Duodenal mucosa (tissue), 2 donors: ENCODE measurements around the gene EGFLAM.

Experiments
- H3K27ac ChIP-seq: one replicate; pipeline ENCODE4 v1.7.0; 2013; ENCODE audit warnings: low read depth, low read length
- H3K27me3 ChIP-seq, 2 donors: one replicate each; pipeline ENCODE4 v1.7.0; 2013; ENCODE audit warnings: low read length in 2 of 2, control low read depth in 1 of 2; ENCODE audit not compliant: insufficient read depth in 2 of 2, control insufficient read depth in 1 of 2
- H3K36me3 ChIP-seq, 2 donors: one replicate each; pipeline ENCODE4 v1.7.0; 2013; ENCODE audit warnings: low read length in 2 of 2, control low read depth in 1 of 2; ENCODE audit not compliant: insufficient read depth in 2 of 2, control insufficient read depth in 1 of 2
- H3K4me1 ChIP-seq, 2 donors: one replicate each; pipeline ENCODE4 v1.7.0; 2013; ENCODE audit warnings: low read length in 2 of 2, control low read depth in 1 of 2; ENCODE audit not compliant: insufficient read depth in 2 of 2, control insufficient read depth in 1 of 2
- H3K4me3 ChIP-seq, 2 donors: one replicate each; pipeline ENCODE4 v1.7.0; 2013; ENCODE audit warnings: low read length in 2 of 2, low read depth in 1 of 2
- H3K9ac ChIP-seq, 2 donors: one replicate each; pipeline ENCODE4 v1.7.0; 2013; ENCODE audit warnings: low read length in 2 of 2, low read depth in 1 of 2
- H3K9me3 ChIP-seq, 2 donors: one replicate each; pipeline ENCODE4 v1.7.0; 2013; ENCODE audit warnings: low read length in 2 of 2, control low read depth in 1 of 2; ENCODE audit not compliant: control insufficient read depth in 1 of 2

Gene EGFLAM

DNA sequence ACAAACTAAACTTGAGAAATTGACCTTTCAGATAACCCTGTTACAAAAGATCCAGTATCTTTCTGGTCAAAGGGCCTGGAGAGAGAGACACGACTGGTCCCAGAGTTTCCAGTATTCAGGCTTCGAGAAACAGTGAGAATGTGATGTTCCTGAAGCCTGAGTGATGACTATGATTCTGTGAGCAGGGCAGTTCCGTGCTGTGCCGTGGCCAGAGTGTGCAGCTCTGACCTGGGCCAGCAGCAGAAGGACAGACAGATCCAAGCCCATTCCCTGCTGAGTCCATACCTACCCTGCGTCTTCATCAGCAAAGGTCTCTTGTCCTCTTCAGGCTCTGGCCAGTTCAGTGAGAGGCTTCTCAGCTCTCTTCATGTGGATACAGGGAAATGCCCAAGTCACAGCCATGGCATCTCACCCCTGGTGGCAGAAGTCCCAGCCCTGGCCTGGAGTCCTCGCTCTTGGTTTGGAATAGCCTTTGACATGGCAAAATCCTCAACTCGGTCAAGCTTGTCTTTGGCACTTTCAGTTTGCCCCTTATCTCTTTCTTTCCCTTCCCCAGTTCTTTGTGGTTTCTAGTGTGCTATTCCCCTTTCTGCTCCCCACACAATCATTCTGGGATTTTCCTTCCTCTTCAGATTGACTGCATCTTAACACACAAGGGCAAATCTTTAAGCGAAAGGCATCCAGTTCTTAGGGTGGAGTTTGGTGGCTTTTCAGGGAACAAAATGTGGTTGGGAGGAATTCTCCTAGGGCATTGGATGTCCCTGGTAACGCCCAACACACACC is 190.4 kb downstream of the EGFLAM start:
- Histone ChIP-seq H3K36me3 (no peaks in the 10 kb centered on the region), H3K9ac (no peak overlapping the region), H3K27me3 (peaks cover 2 to 9% of the 10 kb centered on the region in 2 donors), H3K4me1 (peaks cover 0 to 1% of the 10 kb centered on the region in 2 donors), H3K27ac (no peak overlapping the region), H3K9me3 (no peaks in the 10 kb centered on the region), H3K4me3 (no peak overlapping the region)

DNA sequence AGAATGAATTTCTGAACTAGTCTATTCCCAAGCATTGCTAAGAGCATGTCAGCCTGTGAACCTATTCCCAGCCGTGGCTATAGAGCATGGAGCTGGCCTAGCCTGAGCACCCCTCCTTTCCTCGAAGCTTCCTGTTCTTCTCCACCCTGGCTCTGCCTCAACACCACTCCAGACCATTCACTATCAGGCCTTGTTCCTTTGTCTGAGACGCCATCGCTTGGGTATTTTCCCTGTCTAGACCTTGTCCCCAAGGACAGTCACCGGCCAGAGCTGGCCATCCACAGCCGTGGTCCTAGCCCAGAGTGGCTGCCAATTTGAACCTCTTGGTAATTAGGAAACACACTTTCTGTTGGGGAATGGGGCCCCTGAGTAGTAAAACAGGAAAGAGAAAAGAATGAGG is 192.3 kb downstream of the EGFLAM start:
- Histone ChIP-seq H3K9me3 (no peaks in the 10 kb centered on the region), H3K9ac (no peak overlapping the region), H3K27me3 (peaks cover 2 to 9% of the 10 kb centered on the region in 2 donors), H3K36me3 (no peaks in the 10 kb centered on the region), H3K4me1 (peaks cover 0 to 5% of the 10 kb centered on the region in 2 donors), H3K27ac (no peak overlapping the region), H3K4me3 (no peak overlapping the region)

DNA sequence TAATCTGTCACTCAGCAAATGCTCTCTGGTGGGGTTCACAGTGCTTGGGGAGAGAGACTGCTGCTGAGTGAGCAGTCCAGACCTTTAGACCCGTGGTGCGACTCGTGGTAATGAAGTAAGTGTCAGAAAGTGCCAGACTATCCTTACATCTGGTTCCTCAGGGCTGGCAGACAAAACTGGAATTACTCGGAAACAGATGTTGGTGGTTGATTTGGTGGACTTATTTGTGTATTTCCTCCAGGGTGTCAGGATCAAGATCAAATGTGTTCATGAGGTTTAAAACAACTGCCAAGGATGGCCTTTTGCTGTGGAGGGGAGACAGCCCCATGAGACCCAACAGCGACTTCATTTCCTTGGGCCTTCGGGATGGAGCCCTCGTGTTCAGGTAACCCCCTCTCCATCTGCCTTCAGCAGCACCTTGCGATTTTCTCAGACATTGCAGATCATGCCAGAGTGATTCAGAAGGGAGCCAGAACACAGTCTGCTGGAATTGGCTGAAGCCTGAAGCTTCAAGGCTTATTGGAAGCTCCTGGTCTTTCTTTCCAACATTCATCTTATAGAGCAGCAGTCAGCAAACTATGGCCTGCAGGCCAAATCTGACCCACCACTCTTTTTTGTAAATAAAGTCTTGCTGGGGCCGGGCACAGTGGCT is 192.8 kb downstream of the EGFLAM start:
- Histone ChIP-seq H3K9ac (no peak overlapping the region), H3K4me3 (no peak overlapping the region), H3K4me1 (peaks cover 0 to 5% of the 10 kb centered on the region in 2 donors), H3K9me3 (no peaks in the 10 kb centered on the region), H3K27me3 (peaks cover 2 to 9% of the 10 kb centered on the region in 2 donors), H3K36me3 (no peaks in the 10 kb centered on the region), H3K27ac (no peak overlapping the region)

DNA sequence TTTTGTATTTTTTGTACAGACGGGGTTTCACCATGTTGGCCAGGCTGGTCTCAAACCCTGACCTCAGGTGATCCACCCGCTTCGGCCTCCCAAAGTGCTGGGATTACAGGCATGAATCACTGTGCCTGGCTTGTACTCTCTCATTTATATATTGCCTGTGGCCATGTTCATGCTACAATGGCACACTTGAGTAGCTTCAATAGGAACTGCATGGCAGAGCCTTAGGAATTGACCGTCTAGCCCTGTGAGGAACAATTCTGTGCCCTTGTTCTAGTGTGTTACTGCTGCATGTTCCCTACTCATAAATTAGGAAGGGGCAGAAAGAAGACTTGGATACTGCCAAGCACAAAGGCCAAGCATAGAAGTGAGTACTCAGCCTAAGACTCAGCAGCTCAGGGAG is 193.8 kb downstream of the EGFLAM start:
- Histone ChIP-seq H3K4me1 (peaks cover 0 to 5% of the 10 kb centered on the region in 2 donors), H3K9ac (no peak overlapping the region), H3K4me3 (no peak overlapping the region), H3K9me3 (no peaks in the 10 kb centered on the region), H3K36me3 (no peaks in the 10 kb centered on the region), H3K27me3 (peaks cover 2 to 9% of the 10 kb centered on the region in 2 donors), H3K27ac (no peak overlapping the region)

DNA sequence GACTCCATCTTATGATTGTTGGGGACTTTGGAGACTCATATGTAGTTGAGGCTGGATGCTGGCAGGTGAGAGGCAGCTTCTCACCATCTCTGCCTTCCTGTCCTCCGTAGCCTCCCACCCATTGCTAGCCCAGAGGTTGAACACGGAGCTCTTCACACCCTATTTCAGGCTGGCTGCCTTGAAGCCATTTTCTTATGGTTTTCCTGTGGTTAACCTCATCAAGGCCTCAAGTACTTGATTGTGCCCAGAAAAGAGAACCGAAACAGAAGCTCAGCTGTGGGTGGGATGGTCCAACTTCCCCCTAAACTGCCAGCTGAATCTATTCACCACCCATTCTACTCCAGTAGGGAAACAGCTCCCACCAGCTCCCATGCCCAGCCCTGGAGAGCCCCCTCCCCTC is 195.1 kb downstream of the EGFLAM start:
- no peaks in the 10 kb centered on the region for H3K36me3 ChIP-seq
- H3K4me3 ChIP-seq, result no peak overlapping the region
- H3K27me3 ChIP-seq, result peaks cover 2 to 6% of the 10 kb centered on the region in 2 donors
- no peaks in the 10 kb centered on the region for H3K9me3 ChIP-seq
- peaks cover 0 to 5% of the 10 kb centered on the region in 2 donors for H3K4me1 ChIP-seq
- H3K27ac ChIP-seq, result no peak overlapping the region
- no peak overlapping the region for H3K9ac ChIP-seq

DNA sequence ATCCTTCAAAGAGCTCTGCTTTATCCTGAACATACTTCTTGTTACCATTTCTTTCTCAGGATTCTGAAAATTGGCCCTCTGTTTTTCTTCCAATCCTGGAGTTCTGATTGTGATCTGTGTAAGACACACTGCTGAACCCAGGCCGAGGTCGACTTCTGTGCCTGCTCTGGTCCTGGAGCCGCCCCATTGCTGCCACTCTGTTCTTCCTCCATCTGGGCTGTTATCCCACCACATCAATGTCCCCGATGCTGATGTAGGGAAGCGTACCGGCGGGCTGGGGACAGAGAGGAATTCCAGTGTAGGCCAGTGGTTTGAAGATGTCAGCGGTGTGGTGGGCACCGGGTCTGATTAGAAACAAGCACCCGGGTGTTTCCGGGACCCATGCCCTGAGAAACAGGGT is 195.6 kb downstream of the EGFLAM start:
- peaks cover 2 to 6% of the 10 kb centered on the region in 2 donors for H3K27me3 ChIP-seq
- no peak overlapping the region for H3K4me3 ChIP-seq
- no peaks in the 10 kb centered on the region for H3K36me3 ChIP-seq
- H3K27ac ChIP-seq, result no peak overlapping the region
- H3K4me1 ChIP-seq, result peaks cover 0 to 5% of the 10 kb centered on the region in 2 donors
- H3K9me3 ChIP-seq, result no peaks in the 10 kb centered on the region
- no peak overlapping the region for H3K9ac ChIP-seq

DNA sequence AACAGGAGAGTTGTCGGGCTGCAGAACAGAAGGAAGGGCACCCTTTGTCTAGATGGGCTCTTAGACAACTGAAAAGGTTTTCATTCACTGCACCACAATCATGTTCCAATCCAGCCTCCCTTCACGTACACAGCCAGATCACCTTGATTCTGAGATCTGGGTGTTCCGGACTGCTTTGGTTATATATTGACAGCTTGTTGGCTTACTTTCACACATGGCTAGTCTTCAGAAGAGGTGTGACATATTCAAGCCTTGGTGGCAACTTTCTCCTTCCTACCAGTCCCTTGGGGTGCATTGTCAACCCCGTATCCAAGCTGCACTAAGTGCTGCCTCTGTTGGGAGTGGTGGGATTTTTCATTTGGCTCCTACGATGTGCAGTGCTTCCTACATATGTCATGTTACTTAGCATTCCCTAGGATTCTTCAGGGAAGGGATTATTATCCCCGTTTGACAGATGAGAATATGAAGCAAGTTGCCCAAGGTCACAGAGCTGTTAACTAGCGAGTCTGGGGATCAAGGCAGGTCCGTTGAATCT is 197.5 kb downstream of the EGFLAM start:
- Histone ChIP-seq H3K9me3 (no peaks in the 10 kb centered on the region), H3K9ac (no peak overlapping the region), H3K4me3 (no peak overlapping the region), H3K4me1 (peaks cover 0 to 5% of the 10 kb centered on the region in 2 donors), H3K36me3 (no peaks in the 10 kb centered on the region), H3K27me3 (peaks cover 2 to 9% of the 10 kb centered on the region in 2 donors), H3K27ac (no peak overlapping the region)

DNA sequence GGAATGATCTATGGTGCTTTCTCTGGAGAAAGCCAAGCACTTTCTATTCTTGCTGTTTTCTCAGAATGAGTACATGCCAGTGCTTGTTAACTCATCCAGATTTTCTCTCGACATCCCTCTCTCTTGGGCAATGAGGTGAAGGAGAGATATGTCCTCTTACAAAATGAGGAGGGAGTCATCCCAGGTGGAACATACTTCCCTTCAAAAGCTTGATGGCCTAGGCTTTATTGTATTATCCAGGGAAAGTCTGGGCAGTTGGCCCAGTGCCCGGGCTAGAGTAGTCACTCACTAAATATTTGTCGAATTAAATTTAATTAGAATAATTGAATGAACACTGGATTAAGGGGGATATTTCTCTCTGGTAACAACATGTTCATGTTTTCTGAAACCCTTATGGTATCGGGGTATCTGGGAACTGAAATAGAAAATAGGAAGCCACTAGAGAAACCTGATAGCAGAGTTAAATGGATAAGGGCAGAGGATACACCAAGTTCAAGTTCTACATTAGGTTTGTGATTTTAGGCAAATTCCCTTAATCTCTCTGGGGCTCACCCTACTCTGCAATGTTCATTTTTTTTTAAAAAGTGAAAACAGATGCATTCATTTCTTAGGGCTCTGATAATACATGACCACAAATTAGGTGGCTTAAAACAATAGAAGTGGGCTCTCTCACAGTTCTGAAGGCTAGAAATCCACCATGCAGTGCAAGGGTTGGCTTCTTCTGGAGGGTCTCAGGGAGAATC is 198.5 kb downstream of the EGFLAM start:
- no peak overlapping the region for H3K9ac ChIP-seq
- H3K9me3 ChIP-seq, result no peaks in the 10 kb centered on the region
- no peak overlapping the region for H3K4me3 ChIP-seq
- no peaks in the 10 kb centered on the region for H3K36me3 ChIP-seq
- H3K27me3 ChIP-seq, result peaks cover 0 to 4% of the 10 kb centered on the region in 2 donors
- peaks cover 0 to 5% of the 10 kb centered on the region in 2 donors for H3K4me1 ChIP-seq
- no peak overlapping the region for H3K27ac ChIP-seq

DNA sequence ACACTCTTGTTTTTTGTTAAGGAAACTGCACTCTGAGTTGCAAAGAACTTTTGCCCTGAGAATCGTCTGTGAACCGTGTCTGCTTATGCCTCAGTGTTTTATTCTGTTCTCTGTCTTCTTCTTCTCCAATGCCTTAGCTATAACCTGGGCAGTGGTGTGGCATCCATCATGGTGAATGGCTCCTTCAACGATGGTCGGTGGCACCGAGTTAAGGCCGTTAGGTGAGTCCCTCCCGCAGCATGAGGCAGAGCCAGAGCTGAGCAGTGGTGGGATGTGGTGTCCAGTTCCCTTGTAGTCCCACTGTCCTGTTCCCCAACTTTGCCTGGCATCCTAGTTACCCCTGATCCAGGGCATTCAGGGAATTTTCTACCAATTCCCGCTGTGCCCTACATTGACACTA is 199.8 kb downstream of the EGFLAM start:
- Histone ChIP-seq H3K4me3 (no peak overlapping the region), H3K27me3 (peaks cover 0 to 4% of the 10 kb centered on the region in 2 donors), H3K4me1 (peaks cover 0 to 5% of the 10 kb centered on the region in 2 donors), H3K27ac (no peak overlapping the region), H3K9me3 (no peaks in the 10 kb centered on the region), H3K36me3 (no peaks in the 10 kb centered on the region), H3K9ac (no peak overlapping the region)
